GM23338 (cell line): Measurements from ENCODE around the gene FAM120A. TPM values are rescaled to one million over a fixed set of nuclear protein-coding genes. Genes with fewer than 3 reads are reported as not detected.

Experiments
- ATAC-seq: fragments of 200-7000 bp; cut with Tn5 transposase; 3 replicates; pipeline ENCODE4 v1.9.1; 2020
- DNase-seq: peaks from one replicate; pipeline ENCODE4 v3.0.0-alpha.2; 2015; ENCODE audit warnings: low spot score
- H2AFZ ChIP-seq: fragments of 200-600 bp; sonication (generic); 2 replicates; pipeline ENCODE4 v1.8.0; 2016; ENCODE audit warnings: antibody characterized with exemption, mild to moderate bottlenecking, moderate library complexity
- H3F3A ChIP-seq: fragments of 200-600 bp; sonication (generic); replicated peaks from 2 replicates; pipeline ENCODE4 v1.8.0; 2017; ENCODE audit warnings: antibody characterized with exemption, mixed run types, low read depth
- H3K27ac ChIP-seq: fragments of 200-600 bp; sonication (generic); 2 replicates; pipeline ENCODE4 v1.6.1; 2016; ENCODE audit warnings: low read depth
- H3K27me3 ChIP-seq: fragments of 200-600 bp; sonication (generic); 2 replicates; pipeline ENCODE4 v1.8.0; 2016; ENCODE audit warnings: mild to moderate bottlenecking, mixed run types, moderate library complexity; ENCODE audit not compliant: insufficient read depth
- H3K36me3 ChIP-seq: fragments of 200-600 bp; sonication (generic); 2 replicates; pipeline ENCODE4 v1.8.0; 2016; ENCODE audit warnings: mild to moderate bottlenecking; ENCODE audit not compliant: insufficient read depth
- H3K4me1 ChIP-seq: fragments of 200-600 bp; sonication (generic); 2 replicates; pipeline ENCODE4 v1.8.0; 2016; ENCODE audit warnings: mild to moderate bottlenecking, moderate library complexity; ENCODE audit not compliant: insufficient read depth
- H3K4me2 ChIP-seq: fragments of 200-600 bp; sonication (generic); 2 replicates; pipeline ENCODE4 v1.7.1; 2017; ENCODE audit warnings: mixed run types
- H3K4me3 ChIP-seq: fragments of 200-600 bp; sonication (generic); 2 replicates; pipeline ENCODE4 v1.6.1; 2016; ENCODE audit warnings: mixed run types
- H3K79me2 ChIP-seq: fragments of 200-600 bp; sonication (generic); replicated peaks from 2 replicates; pipeline ENCODE4 v1.8.0; 2017; ENCODE audit warnings: mild to moderate bottlenecking; ENCODE audit not compliant: insufficient read depth
- H3K9me2 ChIP-seq: fragments of 200-600 bp; sonication (generic); 2 replicates; pipeline ENCODE4 v1.8.0; 2017; ENCODE audit not compliant: insufficient read depth
- H4K20me1 ChIP-seq: fragments of 200-600 bp; sonication (generic); replicated peaks from 2 replicates; pipeline ENCODE4 v1.8.0; 2017; ENCODE audit warnings: mild to moderate bottlenecking; ENCODE audit not compliant: insufficient read depth
- H3K27ac Mint-ChIP-seq: 2 replicates; pipeline ENCODE4 v1.8.0; 2020; ENCODE audit warnings: inconsistent platforms, mild to moderate bottlenecking, moderate library complexity, mixed read lengths
- H3K27me3 Mint-ChIP-seq: 3 replicates; pipeline ENCODE4 v1.8.0; 2022; ENCODE audit warnings: low read depth, mild to moderate bottlenecking, moderate library complexity, mixed read lengths, inconsistent platforms; ENCODE audit not compliant: insufficient read depth, poor library complexity
- H3K36me3 Mint-ChIP-seq: 3 replicates; pipeline ENCODE4 v1.8.0; 2021; ENCODE audit warnings: low read depth, mild to moderate bottlenecking, inconsistent platforms, moderate library complexity, mixed read lengths
- H3K4me1 Mint-ChIP-seq: 3 replicates; pipeline ENCODE4 v1.8.0; 2020; ENCODE audit warnings: mild to moderate bottlenecking, inconsistent platforms, mixed read lengths
- H3K4me3 Mint-ChIP-seq: 3 replicates; pipeline ENCODE4 v1.8.0; 2021; ENCODE audit warnings: moderate library complexity, mild to moderate bottlenecking, inconsistent platforms, mixed read lengths
- H3K9me3 Mint-ChIP-seq: 3 replicates; pipeline ENCODE4 v1.8.0; 2020; ENCODE audit warnings: moderate library complexity, mild to moderate bottlenecking, inconsistent platforms, mixed read lengths
- ETS1 ChIP-seq: IDR thresholded peaks from 2 replicates; pipeline ENCODE4 v1.6.1; 2016; ENCODE audit warnings: antibody characterized with exemption
- POLR2AphosphoS5 ChIP-seq: IDR thresholded peaks from 2 replicates; pipeline ENCODE4 v1.6.1; 2016; ENCODE audit warnings: antibody characterized with exemption, low read depth
- polyA plus RNA-seq: library from polyadenylated mRNA; unstranded; fragments of >200 nt; fragmentation: Nextera tagmentation; extraction: Ambion mirVana; gene quantifications from 2 replicates; pipeline ENCODE4 v1.2.1, GENCODE V29; 2016
- total RNA-seq: library from RNA; depleted of rRNA; stranded (reverse); fragments of >200 nt; shearing (Covaris generic); gene quantifications from 2 replicates; pipeline ENCODE4 v1.2.3, GENCODE V29; 2014
- TF ChIP-seq, protein P1 (sequence below): fragments of 250-450 bp; sonication (Bioruptor Pico); IDR thresholded peaks from 2 replicates; pipeline ENCODE4 v1.5.0; 2020; ENCODE audit warnings: mild to moderate bottlenecking, moderate library complexity

Gene FAM120A
- total and polyA plus RNA-seq, 2 experiments from 2014 or later: 28.2 to 52.5 TPM

- TF ChIP-seq, protein P1, sequence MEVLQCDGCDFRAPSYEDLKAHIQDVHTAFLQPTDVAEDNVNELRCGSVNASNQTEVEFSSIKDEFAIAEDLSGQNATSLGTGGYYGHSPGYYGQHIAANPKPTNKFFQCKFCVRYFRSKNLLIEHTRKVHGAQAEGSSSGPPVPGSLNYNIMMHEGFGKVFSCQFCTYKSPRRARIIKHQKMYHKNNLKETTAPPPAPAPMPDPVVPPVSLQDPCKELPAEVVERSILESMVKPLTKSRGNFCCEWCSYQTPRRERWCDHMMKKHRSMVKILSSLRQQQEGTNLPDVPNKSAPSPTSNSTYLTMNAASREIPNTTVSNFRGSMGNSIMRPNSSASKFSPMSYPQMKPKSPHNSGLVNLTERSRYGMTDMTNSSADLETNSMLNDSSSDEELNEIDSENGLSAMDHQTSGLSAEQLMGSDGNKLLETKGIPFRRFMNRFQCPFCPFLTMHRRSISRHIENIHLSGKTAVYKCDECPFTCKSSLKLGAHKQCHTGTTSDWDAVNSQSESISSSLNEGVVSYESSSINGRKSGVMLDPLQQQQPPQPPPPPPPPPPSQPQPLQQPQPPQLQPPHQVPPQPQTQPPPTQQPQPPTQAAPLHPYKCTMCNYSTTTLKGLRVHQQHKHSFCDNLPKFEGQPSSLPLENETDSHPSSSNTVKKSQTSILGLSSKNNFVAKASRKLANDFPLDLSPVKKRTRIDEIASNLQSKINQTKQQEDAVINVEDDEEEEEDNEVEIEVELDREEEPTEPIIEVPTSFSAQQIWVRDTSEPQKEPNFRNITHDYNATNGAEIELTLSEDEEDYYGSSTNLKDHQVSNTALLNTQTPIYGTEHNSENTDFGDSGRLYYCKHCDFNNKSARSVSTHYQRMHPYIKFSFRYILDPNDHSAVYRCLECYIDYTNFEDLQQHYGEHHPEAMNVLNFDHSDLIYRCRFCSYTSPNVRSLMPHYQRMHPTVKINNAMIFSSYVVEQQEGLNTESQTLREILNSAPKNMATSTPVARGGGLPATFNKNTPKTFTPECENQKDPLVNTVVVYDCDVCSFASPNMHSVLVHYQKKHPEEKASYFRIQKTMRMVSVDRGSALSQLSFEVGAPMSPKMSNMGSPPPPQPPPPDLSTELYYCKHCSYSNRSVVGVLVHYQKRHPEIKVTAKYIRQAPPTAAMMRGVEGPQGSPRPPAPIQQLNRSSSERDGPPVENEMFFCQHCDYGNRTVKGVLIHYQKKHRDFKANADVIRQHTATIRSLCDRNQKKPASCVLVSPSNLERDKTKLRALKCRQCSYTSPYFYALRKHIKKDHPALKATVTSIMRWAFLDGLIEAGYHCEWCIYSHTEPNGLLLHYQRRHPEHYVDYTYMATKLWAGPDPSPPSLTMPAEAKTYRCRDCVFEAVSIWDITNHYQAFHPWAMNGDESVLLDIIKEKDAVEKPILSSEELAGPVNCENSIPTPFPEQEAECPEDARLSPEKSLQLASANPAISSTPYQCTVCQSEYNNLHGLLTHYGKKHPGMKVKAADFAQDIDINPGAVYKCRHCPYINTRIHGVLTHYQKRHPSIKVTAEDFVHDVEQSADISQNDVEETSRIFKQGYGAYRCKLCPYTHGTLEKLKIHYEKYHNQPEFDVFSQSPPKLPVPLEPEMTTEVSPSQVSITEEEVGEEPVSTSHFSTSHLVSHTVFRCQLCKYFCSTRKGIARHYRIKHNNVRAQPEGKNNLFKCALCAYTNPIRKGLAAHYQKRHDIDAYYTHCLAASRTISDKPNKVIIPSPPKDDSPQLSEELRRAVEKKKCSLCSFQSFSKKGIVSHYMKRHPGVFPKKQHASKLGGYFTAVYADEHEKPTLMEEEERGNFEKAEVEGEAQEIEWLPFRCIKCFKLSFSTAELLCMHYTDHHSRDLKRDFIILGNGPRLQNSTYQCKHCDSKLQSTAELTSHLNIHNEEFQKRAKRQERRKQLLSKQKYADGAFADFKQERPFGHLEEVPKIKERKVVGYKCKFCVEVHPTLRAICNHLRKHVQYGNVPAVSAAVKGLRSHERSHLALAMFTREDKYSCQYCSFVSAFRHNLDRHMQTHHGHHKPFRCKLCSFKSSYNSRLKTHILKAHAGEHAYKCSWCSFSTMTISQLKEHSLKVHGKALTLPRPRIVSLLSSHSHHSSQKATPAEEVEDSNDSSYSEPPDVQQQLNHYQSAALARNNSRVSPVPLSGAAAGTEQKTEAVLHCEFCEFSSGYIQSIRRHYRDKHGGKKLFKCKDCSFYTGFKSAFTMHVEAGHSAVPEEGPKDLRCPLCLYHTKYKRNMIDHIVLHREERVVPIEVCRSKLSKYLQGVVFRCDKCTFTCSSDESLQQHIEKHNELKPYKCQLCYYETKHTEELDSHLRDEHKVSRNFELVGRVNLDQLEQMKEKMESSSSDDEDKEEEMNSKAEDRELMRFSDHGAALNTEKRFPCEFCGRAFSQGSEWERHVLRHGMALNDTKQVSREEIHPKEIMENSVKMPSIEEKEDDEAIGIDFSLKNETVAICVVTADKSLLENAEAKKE: no peak
- no peak for TF ChIP-seq POLR2AphosphoS5
Observed at GRCh38 chr9:93595861-93596365, 144.4 kb downstream of the FAM120A start (continued).

- Histone ChIP-seq H2AFZ (no peak overlapping the region), H3K9me2 (no peaks in the 10 kb centered on the region), H3K4me3 (no peak overlapping the region), H3K4me2 (no peak overlapping the region), H3K79me2 (peaks cover 16% of the 10 kb centered on the region; the same call in 1 of the 2 replicates), H4K20me1 (no peaks in the 10 kb centered on the region; the same call in 1 of the 2 replicates), H3K27me3 (no peaks in the 10 kb centered on the region), H3K4me1 (peaks cover 30% of the 10 kb centered on the region), H3F3A (no peaks in the 10 kb centered on the region; the same call in 1 of the 2 replicates), H3K36me3 (no peaks in the 10 kb centered on the region), H3K27ac (no peak overlapping the region)
- Mint-ChIP-seq H3K4me1 (peaks cover 41% of the 10 kb centered on the region), H3K27me3 (no peaks in the 10 kb centered on the region), H3K9me3 (no peaks in the 10 kb centered on the region), H3K27ac (no peak overlapping the region), H3K4me3 (no peak overlapping the region), H3K36me3 (no peaks in the 10 kb centered on the region)
- no peak for TF ChIP-seq ETS1
- no peak for ATAC-seq
- no peak for DNase-seq
Observed at GRCh38 chr9:93596399-93596798, 144.9 kb downstream of the FAM120A start.
